HAP-1 (cell line): Measurements from ENCODE around the gene PRICKLE2.

Experiments used
- DNase-seq, 2 experiments: peaks; one replicate each; pipeline ENCODE4 v3.0.0-alpha.2; 2016 to 2020; ENCODE audit warnings: low spot score in 2 of 2
- H3K27me3 ChIP-seq: fragments of 250-450 bp; sonication (Bioruptor Pico); 2 replicates; pipeline ENCODE4 v1.5.1; 2020; ENCODE audit warnings: low read depth, mild to moderate bottlenecking, moderate library complexity
- H3K36me3 ChIP-seq: fragments of 250-450 bp; sonication (Bioruptor Pico); replicated peaks from 2 replicates; pipeline ENCODE4 v1.5.1; 2020; ENCODE audit warnings: mild to moderate bottlenecking
- H3K4me1 ChIP-seq: fragments of 250-450 bp; sonication (Bioruptor Pico); 2 replicates; pipeline ENCODE4 v1.5.1; 2020; ENCODE audit warnings: mild to moderate bottlenecking
- H3K4me3 ChIP-seq: fragments of 250-450 bp; sonication (Bioruptor Pico); 2 replicates; pipeline ENCODE4 v1.5.1; 2020; ENCODE audit warnings: mild to moderate bottlenecking, moderate library complexity
- H3K9me3 ChIP-seq: fragments of 250-450 bp; sonication (Bioruptor Pico); 2 replicates; pipeline ENCODE4 v1.5.1; 2020; ENCODE audit warnings: mild to moderate bottlenecking, moderate library complexity
- in situ Hi-C: fragments of 300-500 bp; cut with MboI; formaldehyde crosslinking; loops from 3 replicates; pipeline ENCODE4 v1.14.3; 2020; ENCODE audit warnings: low sequenced_read_pairs, inconsistent platforms, mixed read lengths

PRICKLE2 gene

GRCh38 chr3:64053581-64053980 lies 171.7 kb downstream of the PRICKLE2 start:
- no peak for DNase-seq
- in situ Hi-C loops = no loop called here
- no peaks in the 10 kb centered on the region for H3K36me3 ChIP-seq

GRCh38 chr3:64053117-64053516 lies 172.1 kb downstream of the PRICKLE2 start:
- H3K4me3 ChIP-seq = no peak overlapping the region
- peaks cover 13% of the 10 kb centered on the region for H3K4me1 ChIP-seq
- H3K27me3 ChIP-seq = no peaks in the 10 kb centered on the region
- H3K9me3 ChIP-seq = no peaks in the 10 kb centered on the region
- no peaks in the 10 kb centered on the region for H3K36me3 ChIP-seq
- in situ Hi-C loops = no loop called here
- no peak for DNase-seq

More at GRCh38 chr3:64053581-64053980, 171.7 kb downstream of the PRICKLE2 start:
- H3K4me1 ChIP-seq = peaks cover 13% of the 10 kb centered on the region
- no peaks in the 10 kb centered on the region for H3K9me3 ChIP-seq
- no peak overlapping the region for H3K4me3 ChIP-seq
- H3K27me3 ChIP-seq = no peaks in the 10 kb centered on the region

- in situ Hi-C loops = no loop called here
- Histone ChIP-seq H3K36me3 (no peaks in the 10 kb centered on the region), H3K9me3 (no peaks in the 10 kb centered on the region), H3K27me3 (no peaks in the 10 kb centered on the region), H3K4me3 (no peak overlapping the region), H3K4me1 (peaks cover 15% of the 10 kb centered on the region)
- DNase-seq = peak; percentile 82 to 97
Measured at GRCh38 chr3:64049832-64050231, 175.4 kb downstream of the PRICKLE2 start.

DNA sequence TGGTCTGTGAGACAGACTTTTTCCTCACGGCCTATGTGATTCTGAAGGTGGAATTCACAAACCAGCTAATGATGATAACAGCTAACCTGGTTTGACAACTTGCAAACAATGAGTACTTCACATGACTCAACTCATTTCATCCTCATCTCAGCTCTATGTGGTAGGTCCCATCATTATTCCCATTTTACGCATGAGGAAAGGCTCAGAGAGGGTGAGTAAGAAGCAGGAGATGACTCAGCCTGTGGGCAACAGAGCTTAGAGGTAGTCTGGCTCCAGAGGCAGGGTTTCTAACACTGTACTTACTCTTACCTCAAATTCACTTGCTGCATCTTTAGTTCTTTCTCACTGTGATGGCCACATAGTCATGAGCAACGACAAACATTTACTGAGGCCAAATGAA lies 176.1 kb downstream of the PRICKLE2 start:
- in situ Hi-C loops = no loop called here

DNA sequence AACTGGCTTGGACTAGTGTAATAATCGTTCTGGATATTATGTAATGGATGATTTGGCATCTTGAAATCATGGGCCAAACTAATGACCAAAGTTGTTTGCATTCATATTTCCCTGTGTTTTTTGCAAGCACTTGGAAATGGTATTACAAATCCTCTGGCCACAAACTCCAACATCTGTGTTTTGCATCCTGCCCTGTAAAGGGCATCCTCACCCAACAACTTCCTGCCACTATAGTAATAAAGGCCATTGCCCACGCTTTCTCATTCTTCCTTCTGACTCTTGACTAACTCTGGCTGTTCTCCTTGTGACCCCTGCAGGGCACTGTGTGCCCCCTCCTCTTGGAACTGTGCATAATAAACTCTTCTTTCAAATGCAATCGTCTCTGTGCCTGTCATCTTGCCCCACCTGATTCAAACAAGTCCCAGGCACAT lies 176.6 kb downstream of the PRICKLE2 start:
- no peak for DNase-seq
- Histone ChIP-seq H3K9me3 (no peaks in the 10 kb centered on the region), H3K27me3 (no peaks in the 10 kb centered on the region), H3K4me1 (peaks cover 15% of the 10 kb centered on the region), H3K4me3 (no peak overlapping the region), H3K36me3 (no peaks in the 10 kb centered on the region)
- in situ Hi-C loops = no loop called here

More for the DNA sequence above, 176.1 kb downstream of the PRICKLE2 start:
- H3K4me1 ChIP-seq = peaks cover 15% of the 10 kb centered on the region
- H3K9me3 ChIP-seq = no peaks in the 10 kb centered on the region
- H3K27me3 ChIP-seq = no peaks in the 10 kb centered on the region
- DNase-seq = no peak
- H3K4me3 ChIP-seq = no peak overlapping the region
- no peaks in the 10 kb centered on the region for H3K36me3 ChIP-seq

GRCh38 chr3:64047787-64048186 lies 177.5 kb downstream of the PRICKLE2 start:
- H3K4me3 ChIP-seq = no peak overlapping the region
- peaks cover 15% of the 10 kb centered on the region for H3K4me1 ChIP-seq
- in situ Hi-C loops = no loop called here
- no peaks in the 10 kb centered on the region for H3K36me3 ChIP-seq
- no peaks in the 10 kb centered on the region for H3K9me3 ChIP-seq
- DNase-seq = no peak
- no peaks in the 10 kb centered on the region for H3K27me3 ChIP-seq

- Histone ChIP-seq H3K4me3 (no peak overlapping the region), H3K36me3 (no peaks in the 10 kb centered on the region), H3K4me1 (peaks cover 15% of the 10 kb centered on the region), H3K9me3 (no peaks in the 10 kb centered on the region), H3K27me3 (no peaks in the 10 kb centered on the region)
- DNase-seq = no peak
- in situ Hi-C loops = no loop called here
Measured at GRCh38 chr3:64046996-64047594, 178.2 kb downstream of the PRICKLE2 start.

GRCh38 chr3:64046592-64046991 lies 178.7 kb downstream of the PRICKLE2 start:
- DNase-seq = no peak
- H3K9me3 ChIP-seq = no peaks in the 10 kb centered on the region
- peaks cover 15% of the 10 kb centered on the region for H3K4me1 ChIP-seq
- no peak overlapping the region for H3K4me3 ChIP-seq
- in situ Hi-C loops = no loop called here
- H3K36me3 ChIP-seq = no peaks in the 10 kb centered on the region
- no peaks in the 10 kb centered on the region for H3K27me3 ChIP-seq

GRCh38 chr3:64042952-64043351 lies 182.3 kb downstream of the PRICKLE2 start:
- no peak for DNase-seq
- no peaks in the 10 kb centered on the region for H3K9me3 ChIP-seq
- in situ Hi-C loops = no loop called here
- 0 out of 2 replicates have a peak, but pooled peaks cover 2% of the 10 kb centered on the region for H3K4me1 ChIP-seq
- H3K36me3 ChIP-seq = no peaks in the 10 kb centered on the region
- peaks cover 4% of the 10 kb centered on the region; the same call in 1 of the 2 replicates for H3K27me3 ChIP-seq
- H3K4me3 ChIP-seq = no peak overlapping the region
